K562 (cell line): ENCODE data around the gene USP27X. TPM values are rescaled to one million over a fixed set of nuclear protein-coding genes. Genes with fewer than 3 reads are reported as not detected.
A peak's percentile ranks its signal among the peaks of the same experiment; 100 is the strongest.

ENCODE experiments used
- ATAC-seq: fragments of 200-7000 bp; cut with Tn5 transposase; 3 replicates; pipeline ENCODE4 v1.9.1; 2020; ENCODE audit warnings: moderate library complexity
- BruUV-seq: library from RNA; stranded (reverse); fragments of 400-500 nt; replicated peaks from 2 replicates; lab custom pipeline; 2021; lab: Mats Ljungman, UMichigan
- CTCF ChIA-PET: fragments of 300-600 bp; formaldehyde crosslinking; extraction: SDS; loops from one replicate; lab custom pipeline; 2021; ENCODE audit warnings: low intra/inter-chr PET ratio; lab: Yijun Ruan, JAX
- POLR2A ChIA-PET: fragments of 300-600, 350-650 bp; sonication (Branson Sonifier 250); formaldehyde crosslinking; extraction: SDS; loops from one replicate; lab custom pipeline; 2021; ENCODE audit warnings: antibody characterized with exemption, inconsistent platforms; lab: Yijun Ruan, JAX
- DNase-seq, 4 experiments: peaks; one replicate each; pipeline versions ENCODE4 v3.0.0 to v3.0.0-alpha.2; 2011 to 2018; ENCODE audit warnings: low spot score in 3 of 4, mixed read lengths in 3 of 4; ENCODE audit errors: extremely low read depth in 1 of 4
- FAIRE-seq: peaks from 2 replicates; lab custom pipeline; 2011; peaks lifted over from hg19 to GRCh38; lab: Jason Lieb, UNC
- H2AFZ ChIP-seq: 2 replicates; pipeline ENCODE4 v1.6.0; 2011; ENCODE audit warnings: low read depth, low read length, control low read depth, inconsistent platforms
- H3K27ac ChIP-seq: fragments of 200-600 bp; 3 replicates; pipeline ENCODE4 v1.8.0; 2011; ENCODE audit warnings: low read depth, mild to moderate bottlenecking, control low read depth, inconsistent platforms, low read length, moderate library complexity, mixed read lengths; ENCODE audit errors: extremely low read depth
- H3K27me3 ChIP-seq, 2 experiments: fragments of 300-600 bp in 1 of 2; 2 replicates in 1 of 2; 3 replicates in 1 of 2; pipeline versions ENCODE4 v1.6.0 to v1.8.0; 2011; ENCODE audit warnings: inconsistent platforms in 2 of 2, low read length in 2 of 2, mild to moderate bottlenecking in 1 of 2, mixed read lengths in 1 of 2, moderate library complexity in 1 of 2; ENCODE audit not compliant: control insufficient read depth in 2 of 2, insufficient read depth in 2 of 2
- H3K36me3 ChIP-seq: fragments of 300-600 bp; 3 replicates; pipeline ENCODE4 v1.8.0; 2011; ENCODE audit warnings: mild to moderate bottlenecking, low read length, inconsistent platforms; ENCODE audit not compliant: control insufficient read depth, insufficient read depth
- H3K4me1 ChIP-seq, 2 experiments: fragments of 200-600 bp in 1 of 2; replicated peaks in 1 of 2; 2 replicates in 1 of 2; 3 replicates in 1 of 2; pipeline versions ENCODE4 v1.5.1 to v1.8.0; 2011; ENCODE audit warnings: inconsistent platforms in 2 of 2, low read length in 2 of 2, mild to moderate bottlenecking in 1 of 2, mixed read lengths in 1 of 2, moderate library complexity in 1 of 2; ENCODE audit not compliant: control insufficient read depth in 2 of 2, insufficient read depth in 2 of 2
- H3K4me2 ChIP-seq: 2 replicates; pipeline ENCODE4 v1.6.1; 2011; ENCODE audit warnings: low read length, control low read depth, inconsistent platforms, mixed read lengths; ENCODE audit not compliant: insufficient read depth
- H3K4me3 ChIP-seq: fragments of 200-600 bp; sonication (generic), shearing (Covaris generic); 2 replicates; pipeline ENCODE4 v1.5.1; 2016; ENCODE audit warnings: control low read depth, inconsistent platforms
- H3K79me2 ChIP-seq: fragments of 200-600 bp; 3 replicates; pipeline ENCODE4 v1.8.0; 2011; ENCODE audit warnings: low read length, inconsistent platforms; ENCODE audit not compliant: control insufficient read depth, insufficient read depth
- H3K9ac ChIP-seq, 2 experiments: 2 replicates each; pipeline versions ENCODE4 v1.6.0 to v1.6.1; 2011; ENCODE audit warnings: low read depth in 2 of 2, low read length in 2 of 2, control low read depth in 1 of 2, inconsistent platforms in 1 of 2, mild to moderate bottlenecking in 1 of 2, mixed read lengths in 1 of 2; ENCODE audit not compliant: insufficient read depth in 1 of 2
- H3K9me1 ChIP-seq: one replicate; pipeline ENCODE4 v1.6.0; 2011; ENCODE audit warnings: inconsistent platforms, mild to moderate bottlenecking, low read length, moderate library complexity; ENCODE audit not compliant: control insufficient read depth, insufficient read depth
- H3K9me3 ChIP-seq: replicated peaks from 2 replicates; pipeline ENCODE4 v1.5.1; 2011; ENCODE audit warnings: low read depth, low read length, inconsistent platforms; ENCODE audit not compliant: control insufficient read depth, insufficient read depth
- H4K20me1 ChIP-seq: replicated peaks from 2 replicates; pipeline ENCODE4 v1.6.1; 2011; ENCODE audit warnings: low read length, inconsistent platforms, mixed read lengths; ENCODE audit not compliant: control insufficient read depth, insufficient read depth
- CEBPB ChIP-seq: fragments of 450-650 bp; IDR thresholded peaks from 2 replicates; pipeline ENCODE4 v1.6.1; 2016; ENCODE audit warnings: missing genetic modification characterization, missing compliant biosample characterization
- GTF2F1 ChIP-seq: IDR thresholded peaks from 2 replicates; pipeline ENCODE4 v1.6.1; 2011; ENCODE audit warnings: low read depth, low read length, improper control_type of control experiment
- NBN ChIP-seq: fragments of 450-650 bp; IDR thresholded peaks from 2 replicates; pipeline ENCODE4 v1.6.1; 2016; ENCODE audit warnings: low read depth, mild to moderate bottlenecking
- NFE2 ChIP-seq: IDR thresholded peaks from 2 replicates; pipeline ENCODE4 v1.6.1; 2014; ENCODE audit warnings: antibody characterized with exemption, low read depth
- NR3C1 ChIP-seq: sonication (generic); formaldehyde crosslinking; IDR thresholded peaks from 2 replicates; pipeline ENCODE4 v1.8.1; 2022; ENCODE audit warnings: missing genetic modification reagents
- SMAD1 ChIP-seq: fragments of 150-350 bp; IDR thresholded peaks from 2 replicates; pipeline ENCODE4 v1.6.1; 2014; ENCODE audit warnings: low read length, low read depth; ENCODE audit not compliant: partially characterized antibody
- SOX6 ChIP-seq: fragments of 450-650 bp; IDR thresholded peaks from 2 replicates; pipeline ENCODE4 v1.6.1; 2014; ENCODE audit warnings: mild to moderate bottlenecking
- TARDBP ChIP-seq: fragments of 450-650 bp; IDR thresholded peaks from 2 replicates; pipeline ENCODE4 v1.6.1; 2016
- XRCC4 ChIP-seq: IDR thresholded peaks from one replicate; pipeline ENCODE4 v1.6.1; 2011; ENCODE audit not compliant: insufficient read depth, insufficient read length; ENCODE audit errors: extremely low read depth
- ZFP1 ChIP-seq: fragments of 450-650 bp; formaldehyde crosslinking; IDR thresholded peaks from 2 replicates; pipeline ENCODE4 v1.4.0; 2020; ENCODE audit warnings: mild to moderate bottlenecking, mixed read lengths
- ZNF165 ChIP-seq: fragments of 250-450 bp; sonication (Bioruptor Pico); IDR thresholded peaks from 2 replicates; pipeline ENCODE4 v1.4.0; 2020; ENCODE audit warnings: borderline replicate concordance
- WGBS: fragments of 100-300 bp; shearing (Covaris generic); methylation state at CpG from one replicate; pipeline ENCODE4 v1.1.6; 2016; ENCODE audit warnings: low coverage, mixed read lengths; ENCODE audit not compliant: insufficient coverage; ENCODE audit errors: missing lambda C conversion rate; 5-methylcytosine and 5-hydroxymethylcytosine counted together
- in situ Hi-C: fragments of 300-500 bp; cut with MboI; formaldehyde crosslinking; loops from 4 replicates; pipeline ENCODE4 v1.15.0; 2018; ENCODE audit warnings: inconsistent platforms, mixed read lengths
- intact Hi-C: fragments of 100-400 bp; cut with micrococcal nuclease; formaldehyde crosslinking; loops from 2 replicates; pipeline ENCODE4 v1.14.2; 2022
- polyA plus RNA-seq, 8 experiments: library from polyadenylated mRNA; depleted of rRNA in 4 of 8; stranded (reverse) in 5 of 8; unstranded in 3 of 8; fragments of >200 nt; fragmentation: Nextera tagmentation in 2 of 8; fragmentation: Illumina TruSeq in 1 of 8; extraction: Ambion mirVana in 2 of 8; extraction: Trizol in 1 of 8; gene quantifications; 2 replicates each; pipeline versions ENCODE4 v1.2.1 to v1.2.3, GENCODE V29; 2011 to 2014; ENCODE audit warnings: inconsistent platforms in 1 of 8, missing spikeins in 1 of 8
- total RNA-seq, 7 experiments: library from RNA; depleted of rRNA in 6 of 7; stranded (reverse); fragments of >200 nt in 6 of 7; fragmentation: Illumina TruSeq in 2 of 7; extraction: Trizol in 2 of 7; gene quantifications; 2 replicates each; pipeline versions ENCODE4 v1.2.1 to v1.2.3, GENCODE V29; 2011 to 2021; ENCODE audit warnings: low replicate concordance in 1 of 7
- TF ChIP-seq, protein P1 (sequence below), 3 experiments: fragments of 200-800 bp in 1 of 3; sonication (Bioruptor generic) in 1 of 3; sonication (generic) in 1 of 3; formaldehyde crosslinking in 1 of 3; IDR thresholded peaks; 2 replicates each; pipeline versions ENCODE4 v1.6.1 to v1.8.0; 2016 to 2022; ENCODE audit warnings: mild to moderate bottlenecking in 2 of 3, missing compliant biosample characterization in 2 of 3, missing genetic modification characterization in 2 of 3, missing genetic modification reagents in 1 of 3
- TF ChIP-seq, protein P2 (sequence below): IDR thresholded peaks from 3 replicates; pipeline ENCODE4 v1.6.1; 2011; ENCODE audit warnings: borderline replicate concordance, mild to moderate bottlenecking; ENCODE audit not compliant: insufficient read length, insufficient read depth
- TF ChIP-seq, protein P3 (sequence below): fragments of 450-650 bp; IDR thresholded peaks from 2 replicates; pipeline ENCODE4 v1.6.1; 2018; ENCODE audit warnings: mild to moderate bottlenecking, low read depth; ENCODE audit not compliant: partially characterized antibody
- TF ChIP-seq, protein P4 (sequence below), 3 experiments: IDR thresholded peaks in 2 of 3; conservative IDR thresholded peaks in 1 of 3; 2 replicates each; pipeline ENCODE4 v1.5.1; 2011 to 2012; ENCODE audit warnings: low read length in 3 of 3, mild to moderate bottlenecking in 3 of 3, control low read depth in 2 of 3, improper control_type of control experiment in 1 of 3, inconsistent platforms in 1 of 3, low read depth in 1 of 3, mixed read lengths in 1 of 3, moderate library complexity in 1 of 3; ENCODE audit not compliant: insufficient read depth in 2 of 3

Gene USP27X
- total and polyA plus RNA-seq, 9 of the 15 experiments (the other 6 are each of a cell fraction or from before 2014, with no cell fraction given): 0.15 to 4.7 (median 1.6) TPM

DNA sequence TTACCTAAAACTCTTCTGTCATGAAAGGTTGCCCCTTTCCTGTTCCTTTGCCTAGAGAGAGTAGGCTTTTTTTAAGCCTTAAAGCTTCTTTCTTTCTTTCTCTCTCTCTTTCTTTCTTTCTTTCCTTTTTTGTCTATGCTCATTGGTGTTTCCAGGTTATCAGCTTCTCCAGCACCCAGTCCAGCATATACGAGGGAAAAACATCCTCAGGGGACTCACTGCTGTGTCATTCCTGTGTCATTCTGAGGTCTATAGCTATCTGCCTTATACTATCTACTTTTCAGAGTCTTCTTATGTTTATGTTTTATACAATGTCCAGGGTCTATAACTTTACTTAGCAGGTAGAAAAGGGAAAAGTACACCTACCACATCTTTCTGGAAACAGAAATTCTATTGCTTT is 10.5 kb upstream of the USP27X start (continued):
- TF ChIP-seq, protein P1, sequence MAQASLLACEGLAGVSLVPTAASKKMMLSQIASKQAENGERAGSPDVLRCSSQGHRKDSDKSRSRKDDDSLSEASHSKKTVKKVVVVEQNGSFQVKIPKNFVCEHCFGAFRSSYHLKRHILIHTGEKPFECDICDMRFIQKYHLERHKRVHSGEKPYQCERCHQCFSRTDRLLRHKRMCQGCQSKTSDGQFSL (CRISPR knock-in tag; IDR thresholded peaks at IDR 0.05): no peak
- TF ChIP-seq, protein P1 (tag; IDR thresholded peaks at IDR 0.05): no peak
- TF ChIP-seq, protein P2, sequence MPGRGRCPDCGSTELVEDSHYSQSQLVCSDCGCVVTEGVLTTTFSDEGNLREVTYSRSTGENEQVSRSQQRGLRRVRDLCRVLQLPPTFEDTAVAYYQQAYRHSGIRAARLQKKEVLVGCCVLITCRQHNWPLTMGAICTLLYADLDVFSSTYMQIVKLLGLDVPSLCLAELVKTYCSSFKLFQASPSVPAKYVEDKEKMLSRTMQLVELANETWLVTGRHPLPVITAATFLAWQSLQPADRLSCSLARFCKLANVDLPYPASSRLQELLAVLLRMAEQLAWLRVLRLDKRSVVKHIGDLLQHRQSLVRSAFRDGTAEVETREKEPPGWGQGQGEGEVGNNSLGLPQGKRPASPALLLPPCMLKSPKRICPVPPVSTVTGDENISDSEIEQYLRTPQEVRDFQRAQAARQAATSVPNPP: no peak
- no peak for TF ChIP-seq SMAD1
- no peak for TF ChIP-seq NBN
- TF ChIP-seq SOX6: no peak
- peak; percentile 70 for TF ChIP-seq NFE2
- TF ChIP-seq ZFP1 (CRISPR knock-in tag): no peak
- TF ChIP-seq CEBPB (tag): no peak

DNA sequence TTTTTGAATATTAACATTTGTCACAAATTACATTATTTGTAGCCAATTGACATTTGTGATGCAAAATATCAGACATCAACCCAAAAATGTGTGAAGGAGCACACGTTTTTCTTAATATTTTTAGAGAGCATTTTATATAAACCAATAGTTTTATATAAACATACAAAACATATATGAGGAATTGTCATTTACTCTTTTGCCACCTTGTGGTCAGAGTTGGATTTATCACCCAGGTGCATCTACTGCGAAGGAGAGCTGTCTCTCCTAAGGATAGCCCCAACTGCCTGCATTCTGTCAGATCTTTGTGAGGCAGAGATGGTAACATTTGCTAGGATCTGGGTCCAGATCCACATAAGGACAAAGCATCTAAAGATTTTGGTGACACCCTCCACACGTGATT is 2.5 kb upstream of the USP27X start:
- no peak overlapping the region for H3K4me3 ChIP-seq
- H3K4me2 ChIP-seq: no peak overlapping the region
- TF ChIP-seq XRCC4 (no peak), GTF2F1 (no peak), TARDBP (no peak), ZNF165 (CRISPR knock-in tag) (no peak), NR3C1 (CRISPR knock-in tag) (no peak)
- TF ChIP-seq, protein P3, sequence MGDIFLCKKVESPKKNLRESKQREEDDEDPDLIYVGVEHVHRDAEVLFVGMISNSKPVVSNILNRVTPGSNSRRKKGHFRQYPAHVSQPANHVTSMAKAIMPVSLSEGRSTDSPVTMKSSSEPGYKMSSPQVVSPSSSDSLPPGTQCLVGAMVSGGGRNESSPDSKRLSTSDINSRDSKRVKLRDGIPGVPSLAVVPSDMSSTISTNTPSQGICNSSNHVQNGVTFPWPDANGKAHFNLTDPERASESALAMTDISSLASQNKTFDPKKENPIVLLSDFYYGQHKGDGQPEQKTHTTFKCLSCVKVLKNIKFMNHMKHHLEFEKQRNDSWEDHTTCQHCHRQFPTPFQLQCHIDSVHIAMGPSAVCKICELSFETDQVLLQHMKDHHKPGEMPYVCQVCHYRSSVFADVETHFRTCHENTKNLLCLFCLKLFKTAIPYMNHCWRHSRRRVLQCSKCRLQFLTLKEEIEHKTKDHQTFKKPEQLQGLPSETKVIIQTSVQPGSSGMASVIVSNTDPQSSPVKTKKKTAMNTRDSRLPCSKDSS: no peak
- TF ChIP-seq, protein P4, sequence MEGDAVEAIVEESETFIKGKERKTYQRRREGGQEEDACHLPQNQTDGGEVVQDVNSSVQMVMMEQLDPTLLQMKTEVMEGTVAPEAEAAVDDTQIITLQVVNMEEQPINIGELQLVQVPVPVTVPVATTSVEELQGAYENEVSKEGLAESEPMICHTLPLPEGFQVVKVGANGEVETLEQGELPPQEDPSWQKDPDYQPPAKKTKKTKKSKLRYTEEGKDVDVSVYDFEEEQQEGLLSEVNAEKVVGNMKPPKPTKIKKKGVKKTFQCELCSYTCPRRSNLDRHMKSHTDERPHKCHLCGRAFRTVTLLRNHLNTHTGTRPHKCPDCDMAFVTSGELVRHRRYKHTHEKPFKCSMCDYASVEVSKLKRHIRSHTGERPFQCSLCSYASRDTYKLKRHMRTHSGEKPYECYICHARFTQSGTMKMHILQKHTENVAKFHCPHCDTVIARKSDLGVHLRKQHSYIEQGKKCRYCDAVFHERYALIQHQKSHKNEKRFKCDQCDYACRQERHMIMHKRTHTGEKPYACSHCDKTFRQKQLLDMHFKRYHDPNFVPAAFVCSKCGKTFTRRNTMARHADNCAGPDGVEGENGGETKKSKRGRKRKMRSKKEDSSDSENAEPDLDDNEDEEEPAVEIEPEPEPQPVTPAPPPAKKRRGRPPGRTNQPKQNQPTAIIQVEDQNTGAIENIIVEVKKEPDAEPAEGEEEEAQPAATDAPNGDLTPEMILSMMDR (IDR thresholded peaks at IDR 0.05 in 2 of 3, conservative IDR thresholded peaks at IDR 0.05 in 1 of 3; ENCODE audit: insufficient read depth in 2 of 3, low read depth in 1 of 3, low read length in 3 of 3): peak; percentile 40 to 60 (median 57); a peak in 5 of 6 replicates

More for the DNA sequence above, 2.5 kb upstream of the USP27X start:
- in situ Hi-C loops: no loop called here
- ATAC-seq: no peak
- FAIRE-seq: peak; percentile 70
- Histone ChIP-seq H4K20me1 (no peaks in the 10 kb centered on the region), H3K36me3 (no peaks in the 10 kb centered on the region), H3K9me1 (no peaks in the 10 kb centered on the region), H3K27me3 (peaks cover 0 to 7% of the 10 kb centered on the region in 2 experiments; a peak in 1 of 5 replicates), H3K9me3 (no peaks in the 10 kb centered on the region), H3K79me2 (peaks cover 15% of the 10 kb centered on the region; the same call in 2 of the 3 replicates), H2AFZ (0 out of 2 replicates have a peak overlapping the region, but pooled peaks have one; percentile 26), H3K9ac (no peak overlapping the region), H3K27ac (no peak overlapping the region), H3K4me1 (peaks cover 0 to 21% of the 10 kb centered on the region in 2 experiments; a peak in 4 of 5 replicates)
- WGBS: 0% methylated on average over 3 of the region's 3 CpGs
- peak; percentile 38 to 56 (median 44) for DNase-seq
- intact Hi-C loops: loop anchor here (1.0 kb wide), 1 partner anchor 36 kb away; no protein-coding TSS in a partner anchor
- CTCF ChIA-PET: interaction anchor here (1.0 to 1.6 kb wide), 3 partner anchors 8 to 36 kb away, joined by 4 to 10 read pairs (median 8); no protein-coding TSS in a partner anchor
- BruUV-seq: no TSS peak
- POLR2A ChIA-PET: interaction anchor here (0.5 to 1.0 kb wide), 2 partner anchors 10 to 12 kb away, joined by 3 read pairs; no protein-coding TSS in a partner anchor
